Measurements from ENCODE around the gene ZNF697.

The ZNF697 gene

GRCh38 chr1:119662034-119662437 lies 14.0 kb upstream of the ZNF697 start:
- no peak for DNase-seq

GRCh38 chr1:119660253-119661083 lies 12.4 kb upstream of the ZNF697 start:
- no peak for DNase-seq

GRCh38 chr1:119659628-119660027 lies 11.6 kb upstream of the ZNF697 start:
- DNase-seq: no peak

GRCh38 chr1:119656410-119656955 lies 8.4 kb upstream of the ZNF697 start:
- DNase-seq: no peak

- DNase-seq: no peak
These were observed 7.1 kb upstream of the ZNF697 start for GRCh38 chr1:119655154-119655553.

GRCh38 chr1:119653839-119654170 lies 5.7 kb upstream of the ZNF697 start:
- no peak for DNase-seq

DNA sequence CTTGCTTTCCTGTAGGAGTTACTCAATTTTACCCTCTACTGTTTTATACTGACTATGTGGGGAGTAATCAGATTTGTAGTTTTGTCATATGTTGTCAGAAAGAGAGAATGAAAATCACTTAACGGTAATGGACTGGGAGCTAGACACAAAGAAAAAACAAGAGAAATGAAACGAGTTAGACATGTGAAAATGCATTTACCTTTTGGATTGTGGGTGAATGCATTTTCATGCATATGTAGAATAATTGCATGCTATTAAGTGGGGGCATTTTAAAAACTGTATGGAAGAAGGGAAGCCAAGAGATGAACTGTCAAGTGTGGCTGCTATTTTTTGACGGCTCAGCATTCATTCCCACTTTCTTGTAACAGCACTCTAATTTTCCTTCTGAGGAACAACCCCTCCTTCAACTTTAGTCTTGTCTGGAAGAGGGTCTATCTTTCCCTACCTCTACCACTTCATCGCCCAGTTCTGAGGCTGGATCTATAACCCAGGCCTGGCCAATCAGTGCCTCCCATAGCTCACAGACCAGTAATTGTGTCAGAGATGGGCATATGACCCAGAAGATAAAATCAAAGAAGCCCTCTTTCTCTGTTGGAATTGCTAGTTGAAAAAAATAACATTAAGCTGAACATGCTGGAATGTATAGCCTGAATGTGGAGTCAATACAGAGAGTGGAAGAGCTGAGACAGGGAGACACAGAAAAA lies 5.2 kb upstream of the ZNF697 start:
- DNase-seq: no peak

DNA sequence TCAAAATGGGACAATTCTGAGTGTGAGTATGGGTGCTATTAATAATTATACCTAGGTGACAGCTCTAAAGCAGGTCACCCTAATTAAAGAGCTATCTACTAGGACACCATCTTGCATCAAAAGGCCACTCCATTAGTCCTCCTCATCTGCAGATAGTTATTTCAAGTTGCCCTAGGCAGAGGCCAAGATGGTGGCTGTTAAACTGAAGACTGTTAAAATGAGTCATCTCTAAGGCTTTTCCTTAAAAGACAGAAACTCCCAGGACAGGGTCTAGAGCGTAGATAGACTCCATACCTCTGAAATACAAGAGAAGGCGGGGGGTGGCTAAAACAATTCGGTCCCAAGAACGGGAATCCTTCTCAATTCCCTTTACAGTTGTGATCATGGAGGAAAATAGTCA lies 4.5 kb upstream of the ZNF697 start:
- DNase-seq: no peak

- no peak for DNase-seq
These were observed 3.6 kb upstream of the ZNF697 start for GRCh38 chr1:119651641-119652040.

GRCh38 chr1:119651133-119651532 lies 3.1 kb upstream of the ZNF697 start:
- no peak for DNase-seq

GRCh38 chr1:119648620-119649004 lies 546 bp upstream of the ZNF697 start:
- DNase-seq: no peak

DNA sequence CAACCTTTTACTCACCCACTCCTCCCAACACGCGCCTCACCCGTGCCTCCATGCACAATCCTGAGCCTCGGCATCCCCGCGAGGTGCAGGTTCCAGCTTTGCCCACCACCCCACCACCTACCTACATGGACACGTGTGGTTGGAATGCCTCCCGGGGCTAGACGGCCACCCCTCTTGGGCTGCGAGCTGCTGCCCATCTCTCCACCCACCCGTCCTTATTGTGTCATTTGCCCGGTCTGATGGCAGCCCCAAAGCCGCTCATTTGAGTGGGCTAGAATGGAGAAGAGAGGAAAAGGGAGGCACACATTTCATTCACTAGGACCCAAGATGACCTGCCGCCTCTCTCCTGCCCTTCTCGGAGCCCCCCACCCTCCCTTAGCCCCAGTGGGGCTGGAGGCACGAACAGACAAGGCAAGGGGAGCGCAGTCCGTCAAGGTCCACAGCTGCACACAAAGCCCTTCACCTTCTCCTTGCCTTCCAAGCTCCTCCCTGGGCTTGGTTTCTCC lies 785 bp downstream of the ZNF697 start:
- no peak for DNase-seq

GRCh38 chr1:119646521-119647227 lies 1.4 kb downstream of the ZNF697 start:
- DNase-seq: no peak

DNA sequence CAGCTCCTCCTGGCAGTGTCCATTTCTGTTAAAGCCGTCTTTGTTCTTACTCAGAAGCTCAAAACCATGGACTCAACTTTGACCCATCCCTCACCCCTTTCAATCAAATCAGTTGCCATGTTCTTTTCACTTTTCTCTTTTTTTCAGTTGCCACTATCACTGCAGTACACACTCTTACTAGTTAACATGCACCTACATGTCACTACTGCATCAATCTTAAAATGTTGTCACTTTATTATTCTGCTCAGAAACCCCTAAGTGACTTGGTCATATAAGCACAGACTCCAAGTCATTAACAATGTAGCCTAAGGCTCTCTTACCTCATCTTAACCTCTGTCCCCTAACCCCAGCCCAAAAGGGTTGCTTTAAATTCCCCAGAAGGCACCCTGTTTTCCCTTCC lies 9.0 kb downstream of the ZNF697 start:
- no peak for DNase-seq

DNA sequence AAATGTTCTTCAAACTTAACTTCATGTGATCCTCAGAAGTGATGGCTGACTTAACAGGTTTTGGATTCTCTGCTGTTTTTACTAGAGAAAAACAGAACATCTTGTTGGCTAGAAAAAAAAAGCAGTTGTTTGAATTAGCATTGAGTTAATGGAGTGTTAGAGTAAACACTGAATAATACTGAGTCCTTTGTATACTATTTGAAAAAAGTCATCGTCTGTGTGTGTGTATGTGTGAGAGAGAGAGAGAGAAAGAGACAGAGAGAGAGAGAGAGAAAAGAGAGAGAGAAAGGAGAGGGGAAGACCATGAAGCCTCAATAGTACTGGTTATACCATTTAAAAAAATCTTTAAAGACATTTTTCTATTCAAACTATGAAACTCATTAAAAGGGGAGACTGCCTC lies 10.4 kb downstream of the ZNF697 start:
- DNase-seq: no peak

GRCh38 chr1:119636491-119637089 lies 11.5 kb downstream of the ZNF697 start:
- no peak for DNase-seq

GRCh38 chr1:119635811-119636390 lies 12.2 kb downstream of the ZNF697 start:
- no peak for DNase-seq

- no peak for DNase-seq
These were observed 14.1 kb downstream of the ZNF697 start for GRCh38 chr1:119634016-119634415.

- no peak for DNase-seq
These were observed 14.5 kb downstream of the ZNF697 start for GRCh38 chr1:119633575-119633974.

DNA sequence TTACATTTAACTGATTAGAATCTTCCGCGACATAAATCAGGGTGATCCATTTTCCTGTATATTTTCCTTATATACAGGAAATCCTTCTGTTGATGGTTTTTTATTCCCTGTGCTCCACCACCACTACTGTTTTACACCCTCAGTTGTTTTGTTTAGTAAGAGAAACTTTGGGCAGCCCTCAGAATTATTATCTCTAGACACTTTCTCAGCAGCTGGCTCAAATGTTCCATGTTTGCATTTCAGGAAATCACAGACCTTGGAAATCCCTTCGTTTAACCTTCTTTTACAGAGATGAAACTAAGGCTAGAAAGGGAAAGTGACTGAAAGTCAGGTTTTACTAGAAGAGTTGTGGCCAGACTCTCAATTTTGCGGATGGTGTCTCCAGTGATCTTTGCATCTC lies 15.2 kb downstream of the ZNF697 start:
- DNase-seq: no peak

GRCh38 chr1:119632103-119632490 lies 16.0 kb downstream of the ZNF697 start:
- DNase-seq: no peak

DNA sequence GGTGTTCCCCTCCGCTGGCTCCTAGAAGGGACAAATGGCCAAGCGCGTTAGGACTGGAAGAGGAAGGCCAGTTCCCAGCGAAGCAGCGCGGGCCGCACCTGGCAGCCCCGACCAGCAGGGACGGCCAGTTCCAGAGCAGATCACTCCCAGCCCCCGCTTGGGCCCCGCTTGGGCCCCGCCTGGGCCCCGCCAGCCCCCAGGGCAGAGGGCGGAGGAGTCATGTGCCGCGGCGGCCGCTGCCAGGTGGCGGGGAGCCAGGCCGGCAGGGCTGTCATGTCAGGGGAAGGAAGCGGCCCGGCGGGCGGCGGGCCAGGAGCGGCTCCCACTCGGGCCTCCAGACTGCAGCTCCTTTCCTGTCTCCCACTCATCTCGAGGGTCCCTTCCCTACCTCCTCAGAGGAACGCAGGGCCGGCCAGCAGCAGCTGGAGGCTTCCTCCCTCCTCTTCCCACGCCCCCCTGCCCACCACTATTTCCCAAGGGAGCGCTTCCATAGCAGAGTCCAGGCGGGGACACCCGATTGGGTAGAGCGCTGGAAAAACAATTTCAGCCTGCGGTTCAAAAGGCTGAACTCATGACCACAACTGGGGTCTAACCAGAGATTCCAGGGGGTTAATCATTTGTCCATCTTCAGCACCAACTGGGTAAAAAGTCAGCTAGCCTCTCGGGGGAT lies 16.5 kb downstream of the ZNF697 start:
- no peak for DNase-seq
